MM.1S (cell line): Measurements from ENCODE around the gene RGS7.
"Not testable (repeated sequence)": the region's sequence is repeated elsewhere in the genome, so short reads cannot be mapped to it uniquely, and the experiment has no call there.

Experiments used
- DNase-seq: peaks from one replicate; pipeline ENCODE4 v3.0.0-alpha.2; 2015
- H2AFZ ChIP-seq: fragments of 300-600 bp; sonication (generic); 2 replicates; pipeline ENCODE4 v1.6.0; 2016; ENCODE audit warnings: antibody characterized with exemption, low read length
- H3F3A ChIP-seq: fragments of 300-600 bp; sonication (generic); 2 replicates; pipeline ENCODE4 v1.6.1; 2016; ENCODE audit warnings: mild to moderate bottlenecking, antibody characterized with exemption, low read length, moderate library complexity, mixed read lengths; ENCODE audit not compliant: insufficient read depth
- H3K27ac ChIP-seq: fragments of 300-600 bp; sonication (generic); 2 replicates; pipeline ENCODE4 v1.5.1; 2016; ENCODE audit warnings: mild to moderate bottlenecking, low read length
- H3K27me3 ChIP-seq: fragments of 300-600 bp; sonication (generic); replicated peaks from 2 replicates; pipeline ENCODE4 v1.6.0; 2016; ENCODE audit warnings: low read length; ENCODE audit not compliant: insufficient read depth
- H3K36me3 ChIP-seq: fragments of 300-600 bp; sonication (generic); replicated peaks from 2 replicates; pipeline ENCODE4 v1.6.1; 2016; ENCODE audit warnings: mild to moderate bottlenecking, low read length, mixed read lengths; ENCODE audit not compliant: insufficient read depth
- H3K4me1 ChIP-seq: fragments of 300-600 bp; sonication (generic); 2 replicates; pipeline ENCODE4 v1.6.1; 2016; ENCODE audit warnings: low read length, mixed read lengths
- H3K4me2 ChIP-seq: fragments of 300-600 bp; sonication (generic); 2 replicates; pipeline ENCODE4 v1.6.0; 2016; ENCODE audit warnings: low read depth, low read length
- H3K4me3 ChIP-seq: fragments of 300-600 bp; sonication (generic); 2 replicates; pipeline ENCODE4 v1.5.1; 2016; ENCODE audit warnings: low read length, mixed read lengths
- H3K79me2 ChIP-seq: fragments of 300-600 bp; sonication (generic); 2 replicates; pipeline ENCODE4 v1.6.1; 2016; ENCODE audit warnings: mixed run types, low read length, mixed read lengths
- H3K9ac ChIP-seq: fragments of 300-600 bp; sonication (generic); 2 replicates; pipeline ENCODE4 v1.6.1; 2016; ENCODE audit warnings: low read length, mixed read lengths
- H3K9me2 ChIP-seq: fragments of 300-600 bp; sonication (generic); replicated peaks from 2 replicates; pipeline ENCODE4 v1.6.1; 2016; ENCODE audit warnings: mild to moderate bottlenecking, low read length, mixed read lengths; ENCODE audit not compliant: insufficient read depth
- H3K9me3 ChIP-seq: fragments of 300-600 bp; sonication (generic); replicated peaks from 2 replicates; pipeline ENCODE4 v1.6.1; 2016; ENCODE audit warnings: mild to moderate bottlenecking, low read length, mixed read lengths; ENCODE audit not compliant: insufficient read depth
- H4K20me1 ChIP-seq: fragments of 300-600 bp; sonication (generic); 2 replicates; pipeline ENCODE4 v1.6.1; 2016; ENCODE audit warnings: mild to moderate bottlenecking, low read length, moderate library complexity, mixed read lengths; ENCODE audit not compliant: insufficient read depth
- CTCF ChIP-seq: fragments of 300-600 bp; sonication (generic); IDR thresholded peaks from 2 replicates; pipeline ENCODE4 v1.5.1; 2016; ENCODE audit warnings: antibody characterized with exemption, low read length, mixed read lengths
- EZH2 ChIP-seq: fragments of 300-600 bp; sonication (generic); optimal IDR thresholded peaks from 2 replicates; pipeline ENCODE3; 2017; ENCODE audit warnings: low read depth, mild to moderate bottlenecking, antibody characterized with exemption, low read length, mixed read lengths
- EZH2phosphoT487 ChIP-seq: fragments of 300-600 bp; sonication (generic); IDR thresholded peaks from 2 replicates; pipeline ENCODE4 v1.6.1; 2018; ENCODE audit warnings: antibody characterized with exemption, low read length

RGS7 gene

GRCh38 chr1:240883490-240883889, 473.5 kb downstream of the RGS7 start:
- no peaks in the 10 kb centered on the region for H4K20me1 ChIP-seq
- no peak overlapping the region for H3K4me3 ChIP-seq
- no peak overlapping the region for H3K27ac ChIP-seq
- no peaks in the 10 kb centered on the region for H3K9me3 ChIP-seq
- no peak overlapping the region for H3K4me2 ChIP-seq
- H3F3A ChIP-seq = no peaks in the 10 kb centered on the region
- no peak for TF ChIP-seq EZH2phosphoT487
- TF ChIP-seq EZH2 = no peak
- no peak for TF ChIP-seq CTCF
- no peaks in the 10 kb centered on the region for H3K4me1 ChIP-seq
- H2AFZ ChIP-seq = no peak overlapping the region
- no peaks in the 10 kb centered on the region for H3K36me3 ChIP-seq
- no peaks in the 10 kb centered on the region for H3K27me3 ChIP-seq
- H3K9ac ChIP-seq = no peak overlapping the region
- DNase-seq = no peak
- no peaks in the 10 kb centered on the region for H3K79me2 ChIP-seq
- no peaks in the 10 kb centered on the region for H3K9me2 ChIP-seq

- H3K9me2 ChIP-seq, H3K27ac ChIP-seq, H4K20me1 ChIP-seq, DNase-seq, H3K4me1 ChIP-seq, H3K4me2 ChIP-seq, H3K9me3 ChIP-seq, H3K36me3 ChIP-seq, H3K27me3 ChIP-seq, H3F3A ChIP-seq, H3K79me2 ChIP-seq, H3K9ac ChIP-seq, H2AFZ ChIP-seq, H3K4me3 ChIP-seq: not testable (repeated sequence)
Measured at GRCh38 chr1:240882656-240883308, 474.2 kb downstream of the RGS7 start.

- Histone ChIP-seq H3K36me3 (no peaks in the 10 kb centered on the region), H3K27me3 (no peaks in the 10 kb centered on the region), H2AFZ (no peak overlapping the region), H3K27ac (no peak overlapping the region), H4K20me1 (no peaks in the 10 kb centered on the region), H3K9me2 (no peaks in the 10 kb centered on the region), H3F3A (no peaks in the 10 kb centered on the region), H3K9me3 (no peaks in the 10 kb centered on the region), H3K4me3 (no peak overlapping the region), H3K4me1 (no peaks in the 10 kb centered on the region), H3K9ac (no peak overlapping the region), H3K4me2 (no peak overlapping the region), H3K79me2 (no peaks in the 10 kb centered on the region)
- no peak for DNase-seq
- no peak for TF ChIP-seq CTCF
- no peak for TF ChIP-seq EZH2
- TF ChIP-seq EZH2phosphoT487 = no peak
Measured at GRCh38 chr1:240878631-240879030, 478.4 kb downstream of the RGS7 start.

GRCh38 chr1:240877605-240878004, 479.4 kb downstream of the RGS7 start:
- Histone ChIP-seq H3K27me3 (no peaks in the 10 kb centered on the region), H3K36me3 (no peaks in the 10 kb centered on the region), H3K79me2 (no peaks in the 10 kb centered on the region), H3K4me3 (no peak overlapping the region), H3F3A (no peaks in the 10 kb centered on the region), H3K4me2 (no peak overlapping the region), H2AFZ (no peak overlapping the region), H3K9ac (no peak overlapping the region), H3K9me3 (no peaks in the 10 kb centered on the region), H3K4me1 (no peaks in the 10 kb centered on the region), H3K9me2 (no peaks in the 10 kb centered on the region), H3K27ac (no peak overlapping the region), H4K20me1 (no peaks in the 10 kb centered on the region)
- DNase-seq = no peak
- TF ChIP-seq CTCF = no peak
- TF ChIP-seq EZH2 = no peak
- TF ChIP-seq EZH2phosphoT487 = no peak
